Measurements from ENCODE around the gene KRT12. TPM values are rescaled to one million over a fixed set of nuclear protein-coding genes. Genes with fewer than 3 reads are reported as not detected.

The KRT12 gene
- total RNA-seq, 6 experiments from 2014 or later = not detected

DNA sequence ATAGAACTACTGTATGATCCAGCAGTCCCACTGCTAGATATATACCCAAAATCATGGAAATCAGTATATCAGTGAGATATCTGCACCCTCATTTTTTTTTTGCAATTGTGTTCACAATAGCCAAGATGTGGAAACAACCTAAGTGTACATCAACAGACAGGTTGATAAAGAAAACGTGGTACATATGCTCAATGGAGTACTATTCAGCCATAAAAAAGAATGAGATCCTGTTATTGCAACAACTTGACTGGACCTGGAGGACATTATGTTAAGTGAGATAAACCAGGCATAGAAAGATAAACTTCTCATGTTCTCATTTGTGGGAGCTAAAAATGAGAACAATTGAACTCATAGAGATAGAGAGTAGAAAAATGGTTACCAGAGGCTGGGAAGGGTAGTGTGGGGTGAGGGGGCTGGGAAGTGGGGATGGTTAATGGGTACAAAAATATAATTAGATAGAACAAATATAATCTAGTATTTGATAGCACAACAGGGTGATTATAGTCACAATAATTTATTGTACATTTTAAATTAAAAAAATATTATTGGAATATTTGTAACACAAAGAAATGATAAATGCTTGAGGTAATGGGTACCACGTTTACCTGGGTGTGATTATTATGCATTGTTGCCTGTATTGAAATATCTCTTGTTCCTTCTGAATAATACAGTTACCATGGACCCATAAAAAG is 36.8 kb downstream of the KRT12 start:
- TF ChIP-seq, protein P1, sequence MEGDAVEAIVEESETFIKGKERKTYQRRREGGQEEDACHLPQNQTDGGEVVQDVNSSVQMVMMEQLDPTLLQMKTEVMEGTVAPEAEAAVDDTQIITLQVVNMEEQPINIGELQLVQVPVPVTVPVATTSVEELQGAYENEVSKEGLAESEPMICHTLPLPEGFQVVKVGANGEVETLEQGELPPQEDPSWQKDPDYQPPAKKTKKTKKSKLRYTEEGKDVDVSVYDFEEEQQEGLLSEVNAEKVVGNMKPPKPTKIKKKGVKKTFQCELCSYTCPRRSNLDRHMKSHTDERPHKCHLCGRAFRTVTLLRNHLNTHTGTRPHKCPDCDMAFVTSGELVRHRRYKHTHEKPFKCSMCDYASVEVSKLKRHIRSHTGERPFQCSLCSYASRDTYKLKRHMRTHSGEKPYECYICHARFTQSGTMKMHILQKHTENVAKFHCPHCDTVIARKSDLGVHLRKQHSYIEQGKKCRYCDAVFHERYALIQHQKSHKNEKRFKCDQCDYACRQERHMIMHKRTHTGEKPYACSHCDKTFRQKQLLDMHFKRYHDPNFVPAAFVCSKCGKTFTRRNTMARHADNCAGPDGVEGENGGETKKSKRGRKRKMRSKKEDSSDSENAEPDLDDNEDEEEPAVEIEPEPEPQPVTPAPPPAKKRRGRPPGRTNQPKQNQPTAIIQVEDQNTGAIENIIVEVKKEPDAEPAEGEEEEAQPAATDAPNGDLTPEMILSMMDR (IDR thresholded peaks at IDR 0.05) = no peak
- no peak for TF ChIP-seq POLR2A (IDR thresholded peaks at IDR 0.05)
- intact Hi-C loops (cut with DNase I) = no loop called here
- no peaks in the 10 kb centered on the region for H3K27me3 ChIP-seq

DNA sequence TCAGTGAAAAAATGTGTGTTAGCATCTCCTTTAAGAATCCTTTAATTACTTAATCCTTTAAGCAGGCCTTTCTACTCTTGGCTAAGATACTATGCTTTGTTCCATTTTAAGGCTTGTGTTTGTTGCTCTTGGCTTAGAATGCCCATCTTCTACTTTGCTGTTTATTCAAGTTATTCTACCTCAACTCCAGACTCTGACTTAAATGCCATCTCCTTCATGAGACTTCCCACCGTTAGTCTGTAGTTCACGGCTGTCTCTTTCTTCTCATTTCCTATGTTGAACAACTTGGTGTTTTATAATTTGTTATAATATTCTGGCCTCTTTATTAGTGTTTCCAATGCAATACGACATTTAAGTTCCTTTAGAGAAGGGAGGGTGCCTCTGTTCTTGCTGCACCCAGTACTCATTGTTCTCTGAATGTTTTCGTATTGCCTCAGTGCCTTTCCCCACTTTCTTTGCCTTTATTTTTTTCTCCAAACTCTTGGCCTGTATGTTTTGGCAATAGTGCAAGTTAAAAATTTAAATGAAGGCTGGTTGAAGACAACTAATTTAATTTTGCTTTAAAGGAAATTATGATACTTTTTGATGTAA is 38.5 kb downstream of the KRT12 start:
- DNase-seq = no peak
- TF ChIP-seq, protein P1 (IDR thresholded peaks at IDR 0.05) = no peak
- TF ChIP-seq POLR2A (IDR thresholded peaks at IDR 0.05) = no peak
- Histone ChIP-seq H3K4me3 (no peak overlapping the region), H3K4me1 (no peaks in the 10 kb centered on the region), H3K27ac (no peak overlapping the region), H3K9me3 (no peaks in the 10 kb centered on the region), H3K36me3 (no peaks in the 10 kb centered on the region), H3K27me3 (no peaks in the 10 kb centered on the region)
- intact Hi-C loops (cut with DNase I) = no loop called here
- ATAC-seq = no peak
- 87% methylated on average over 4 of the region's 4 CpGs for WGBS (ENCODE audit: insufficient coverage, low coverage, low lambda C conversion rate, missing lambda C conversion rate)

More for the DNA sequence above, 36.8 kb downstream of the KRT12 start:
- 83% methylated on average over 2 of the region's 2 CpGs for WGBS (ENCODE audit: insufficient coverage, low coverage, low lambda C conversion rate, missing lambda C conversion rate)
- Histone ChIP-seq H3K27ac (no peak overlapping the region), H3K36me3 (peaks cover 0 to 9% (median 0%) of the 10 kb centered on the region in 4 donors), H3K4me1 (no peaks in the 10 kb centered on the region), H3K4me3 (no peak overlapping the region), H3K9me3 (no peaks in the 10 kb centered on the region)
- ATAC-seq (no peak), DNase-seq (no peak)

DNA sequence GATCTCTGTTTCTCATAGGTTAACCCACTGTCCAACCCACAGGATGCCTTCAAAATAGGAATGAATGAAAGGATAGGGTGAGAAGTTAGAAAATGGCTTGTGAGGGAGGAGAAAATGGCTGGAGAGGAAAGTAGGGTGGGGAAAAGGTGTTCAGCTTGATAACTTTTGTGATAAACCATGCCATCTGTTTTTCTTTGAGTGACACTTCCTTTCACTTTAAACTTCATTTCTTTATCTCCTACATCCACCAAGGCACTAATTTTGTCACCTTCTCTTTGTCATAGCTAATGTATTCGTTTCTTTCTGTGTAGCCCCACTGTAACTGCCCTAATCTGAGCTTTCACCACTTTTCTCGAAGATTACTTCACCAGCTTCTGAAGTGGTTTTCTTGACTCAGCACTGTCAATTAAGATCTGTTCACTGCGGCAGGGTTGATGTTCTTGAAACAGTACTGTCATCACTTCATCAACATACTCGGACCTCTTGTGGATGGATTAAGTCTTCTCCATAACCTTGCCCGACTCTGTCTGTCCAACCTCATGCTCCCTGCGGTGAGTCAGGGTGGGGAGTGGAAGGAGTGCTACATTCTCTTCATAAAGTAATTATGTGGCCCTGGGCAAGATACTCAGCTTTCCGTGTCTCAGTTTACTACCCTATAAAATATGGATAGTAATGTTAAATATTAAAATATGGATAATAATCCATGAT is 39.1 kb downstream of the KRT12 start:
- Histone ChIP-seq H3K27me3 (no peaks in the 10 kb centered on the region), H3K36me3 (no peaks in the 10 kb centered on the region), H3K4me1 (no peaks in the 10 kb centered on the region), H3K27ac (no peak overlapping the region), H3K9me3 (no peaks in the 10 kb centered on the region), H3K4me3 (no peak overlapping the region)
- ATAC-seq (no peak), DNase-seq (no peak)
- intact Hi-C loops (cut with DNase I) = no loop called here
- TF ChIP-seq, protein P1 (IDR thresholded peaks at IDR 0.05) = no peak
- TF ChIP-seq POLR2A (IDR thresholded peaks at IDR 0.05) = no peak
- WGBS (ENCODE audit: insufficient coverage, low coverage, low lambda C conversion rate, missing lambda C conversion rate) = 69% methylated on average over 6 of the region's 7 CpGs

DNA sequence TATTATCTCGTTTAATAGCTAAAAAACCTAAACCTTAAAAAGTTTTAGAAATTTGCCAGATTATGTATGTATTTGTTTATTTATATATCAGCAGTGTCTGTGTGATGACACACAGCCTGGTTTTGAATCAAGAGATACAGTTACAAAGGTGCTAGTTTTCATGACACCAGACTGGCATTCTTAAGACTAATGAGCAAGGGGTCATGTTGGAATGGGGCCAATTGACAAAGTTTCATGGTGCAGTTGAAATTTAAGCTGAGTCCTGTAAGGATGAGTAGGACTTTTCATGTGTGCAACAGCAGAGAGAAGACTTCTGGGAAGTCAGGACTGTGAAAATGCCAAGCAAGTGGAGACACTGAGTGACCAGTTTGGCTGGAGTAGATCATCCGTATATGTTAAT is 41.4 kb downstream of the KRT12 start:
- WGBS (ENCODE audit: insufficient coverage, low coverage, low lambda C conversion rate, missing lambda C conversion rate) = 84% methylated on average over 2 of the region's 2 CpGs
- intact Hi-C loops (cut with DNase I) = no loop called here
- Histone ChIP-seq H3K27ac (no peak overlapping the region), H3K27me3 (no peaks in the 10 kb centered on the region), H3K9me3 (no peaks in the 10 kb centered on the region), H3K4me1 (no peaks in the 10 kb centered on the region), H3K4me3 (no peak overlapping the region), H3K36me3 (no peaks in the 10 kb centered on the region)
- TF ChIP-seq, protein P1 (IDR thresholded peaks at IDR 0.05) = no peak
- TF ChIP-seq POLR2A (IDR thresholded peaks at IDR 0.05) = no peak
- no peak for DNase-seq
- ATAC-seq = no peak

Data from right lobe of liver (tissue), 6 donors.